HepG2 (cell line): Measurements from ENCODE around the gene VAC14. TPM values are rescaled to one million over a fixed set of nuclear protein-coding genes. Genes with fewer than 3 reads are reported as not detected.

Experiments used
- ATAC-seq: fragments of 200-7000 bp; cut with Tn5 transposase; 3 replicates; pipeline ENCODE4 v1.9.1; 2020; ENCODE audit warnings: mild to moderate bottlenecking, moderate library complexity
- BruUV-seq: library from RNA; stranded (reverse); fragments of 400-500 nt; replicated peaks from 2 replicates; lab custom pipeline; 2021; lab: Mats Ljungman, UMichigan
- CTCF ChIA-PET: fragments of 300-600 bp; formaldehyde crosslinking; extraction: SDS; loops from one replicate; lab custom pipeline; 2021; ENCODE audit warnings: low total read pairs, inconsistent platforms, low intra/inter-chr PET ratio; lab: Yijun Ruan, JAX
- POLR2A ChIA-PET: fragments of 350-600 bp; sonication (Branson Sonifier 250); formaldehyde crosslinking; loops from one replicate; lab custom pipeline; 2020; ENCODE audit warnings: antibody characterized with exemption, inconsistent platforms; lab: Yijun Ruan, JAX
- DNase-seq: peaks from one replicate; pipeline ENCODE4 v3.0.0-alpha.2; 2015; ENCODE audit warnings: low spot score
- FAIRE-seq: peaks from 3 replicates; lab custom pipeline; 2011; peaks lifted over from hg19 to GRCh38; lab: Jason Lieb, UNC
- H2AFZ ChIP-seq: one replicate; pipeline ENCODE4 v1.6.1; 2011; ENCODE audit warnings: low read length, inconsistent platforms
- H3K27ac ChIP-seq: fragments of 300-600 bp; 3 replicates; pipeline ENCODE4 v1.8.0; 2011; ENCODE audit warnings: mixed run types, mild to moderate bottlenecking, mixed read lengths, low read length, inconsistent platforms; ENCODE audit not compliant: insufficient read depth; ENCODE audit errors: extremely low read length
- H3K27me3 ChIP-seq, 2 experiments: fragments of 200-600 bp in 1 of 2; 2 replicates in 1 of 2; 3 replicates in 1 of 2; pipeline versions ENCODE4 v1.6.0 to v1.8.0; 2011; ENCODE audit warnings: low read length in 2 of 2, mild to moderate bottlenecking in 2 of 2, moderate library complexity in 2 of 2, inconsistent platforms in 1 of 2; ENCODE audit not compliant: insufficient read depth in 2 of 2, control insufficient read depth in 1 of 2
- H3K36me3 ChIP-seq, 2 experiments: fragments of 200-600 bp in 1 of 2; replicated peaks in 1 of 2; 2 replicates in 1 of 2; 3 replicates in 1 of 2; pipeline versions ENCODE4 v1.5.1 to v1.8.0; 2011; ENCODE audit warnings: low read length in 2 of 2, inconsistent platforms in 1 of 2; ENCODE audit not compliant: insufficient read depth in 2 of 2, control insufficient read depth in 1 of 2
- H3K4me1 ChIP-seq: 2 replicates; pipeline ENCODE4 v1.5.1; 2012; ENCODE audit warnings: low read length, inconsistent platforms; ENCODE audit not compliant: insufficient read depth
- H3K4me2 ChIP-seq: 2 replicates; pipeline ENCODE4 v1.6.0; 2011; ENCODE audit warnings: low read depth, low read length, inconsistent platforms
- H3K4me3 ChIP-seq, 3 experiments: fragments of 200-600 bp in 1 of 3; sonication (generic), shearing (Covaris generic) in 1 of 3; replicated peaks in 1 of 3; 2 replicates each; pipeline ENCODE4 v1.5.1; 2011 to 2016; ENCODE audit warnings: low read length in 3 of 3, inconsistent platforms in 2 of 3, low read depth in 2 of 3, mild to moderate bottlenecking in 2 of 3, control low read depth in 1 of 3, mixed read lengths in 1 of 3; ENCODE audit not compliant: insufficient read depth in 1 of 3
- H3K79me2 ChIP-seq: one replicate; pipeline ENCODE4 v1.6.1; 2011; ENCODE audit warnings: low read length, inconsistent platforms; ENCODE audit not compliant: insufficient read depth
- H3K9ac ChIP-seq: 2 replicates; pipeline ENCODE4 v1.6.0; 2011; ENCODE audit warnings: mild to moderate bottlenecking, low read depth, low read length, inconsistent platforms; ENCODE audit not compliant: insufficient read depth
- H3K9me3 ChIP-seq: 2 replicates; pipeline ENCODE4 v1.5.1; 2012; ENCODE audit warnings: mild to moderate bottlenecking, low read length
- H4K20me1 ChIP-seq: 2 replicates; pipeline ENCODE4 v1.6.0; 2011; ENCODE audit warnings: inconsistent platforms, mild to moderate bottlenecking, low read length, moderate library complexity; ENCODE audit not compliant: insufficient read depth
- AGO1 ChIP-seq: fragments of 200-400 bp; formaldehyde crosslinking; IDR thresholded peaks from 2 replicates; pipeline ENCODE4 v1.6.1; 2017; ENCODE audit warnings: mild to moderate bottlenecking, low read depth, low read length, moderate library complexity; ENCODE audit not compliant: poor library complexity, severe bottlenecking
- CBX5 ChIP-seq: sonication (generic); formaldehyde crosslinking; IDR thresholded peaks from 2 replicates; pipeline ENCODE4 v1.4.0; 2020; ENCODE audit warnings: missing genetic modification reagents, borderline replicate concordance
- DR1 ChIP-seq: sonication (generic); formaldehyde crosslinking; IDR thresholded peaks from 2 replicates; pipeline ENCODE4 v1.8.0; 2021; ENCODE audit warnings: mild to moderate bottlenecking, missing genetic modification reagents, inconsistent platforms
- FOXA3 ChIP-seq: IDR thresholded peaks from 2 replicates; pipeline ENCODE4 v1.6.1; 2016; ENCODE audit warnings: missing genetic modification reagents, missing compliant biosample characterization
- HNRNPUL1 ChIP-seq: fragments of 200-400 bp; formaldehyde crosslinking; IDR thresholded peaks from 2 replicates; pipeline ENCODE4 v1.6.1; 2017; ENCODE audit warnings: low read depth, mild to moderate bottlenecking, low read length, moderate library complexity
- KMT2B ChIP-seq: IDR thresholded peaks from 2 replicates; pipeline ENCODE4 v1.6.1; 2016; ENCODE audit warnings: missing genetic modification reagents, missing compliant biosample characterization
- MXD4 ChIP-seq: IDR thresholded peaks from 2 replicates; pipeline ENCODE4 v1.6.1; 2016; ENCODE audit warnings: mild to moderate bottlenecking, missing biosample characterization, missing genetic modification reagents
- PHF5A ChIP-seq: IDR thresholded peaks from one replicate; pipeline ENCODE4 v1.6.1; 2018; ENCODE audit warnings: low read depth, missing genetic modification reagents; ENCODE audit not compliant: unreplicated experiment
- SMAD3 ChIP-seq: sonication (generic); formaldehyde crosslinking; IDR thresholded peaks from 2 replicates; pipeline ENCODE4 v1.4.0; 2020; ENCODE audit warnings: missing genetic modification reagents
- SNAI1 ChIP-seq: sonication (generic); formaldehyde crosslinking; IDR thresholded peaks from 2 replicates; pipeline ENCODE4 v1.5.0; 2020; ENCODE audit warnings: mild to moderate bottlenecking, missing genetic modification reagents, borderline replicate concordance
- STAG1 ChIP-seq: sonication (generic); formaldehyde crosslinking; IDR thresholded peaks from 2 replicates; pipeline ENCODE4 v1.4.0; 2020; ENCODE audit warnings: missing genetic modification reagents
- TBP ChIP-seq: sonication (generic); formaldehyde crosslinking; IDR thresholded peaks from 2 replicates; pipeline ENCODE4 v1.5.0; 2020; ENCODE audit warnings: missing genetic modification reagents
- TCF12 ChIP-seq, 2 experiments: fragments of 450-650 bp in 1 of 2; sonication (generic) in 1 of 2; formaldehyde crosslinking in 1 of 2; IDR thresholded peaks; 2 replicates each; pipeline versions ENCODE4 v1.6.1 to v1.8.0; 2017 to 2022; ENCODE audit warnings: antibody characterized with exemption in 1 of 2, mild to moderate bottlenecking in 1 of 2, missing genetic modification reagents in 1 of 2, moderate library complexity in 1 of 2
- ZNF292 ChIP-seq: sonication (generic); formaldehyde crosslinking; IDR thresholded peaks from 2 replicates; pipeline ENCODE4 v1.8.1; 2022; ENCODE audit warnings: mild to moderate bottlenecking, low read depth, missing genetic modification reagents, borderline replicate concordance
- ZNF296 ChIP-seq: sonication (generic); formaldehyde crosslinking; conservative IDR thresholded peaks from 2 replicates; pipeline ENCODE4 v1.5.0; 2020; ENCODE audit warnings: mild to moderate bottlenecking, missing genetic modification reagents
- ZNF446 ChIP-seq: sonication (generic); formaldehyde crosslinking; IDR thresholded peaks from 2 replicates; pipeline ENCODE4 v1.5.0; 2020; ENCODE audit warnings: mild to moderate bottlenecking, missing genetic modification reagents
- ZNF451 ChIP-seq: sonication (generic); formaldehyde crosslinking; IDR thresholded peaks from 2 replicates; pipeline ENCODE4 v1.5.0; 2020; ENCODE audit warnings: mild to moderate bottlenecking, missing genetic modification reagents
- ZNF501 ChIP-seq: sonication (generic); formaldehyde crosslinking; IDR thresholded peaks from 2 replicates; pipeline ENCODE4 v1.5.1; 2020; ENCODE audit warnings: mild to moderate bottlenecking, moderate library complexity, missing genetic modification reagents
- WGBS: methylation state at CpG from one replicate; pipeline ENCODE4 v1.1.6; 2017; ENCODE audit warnings: low lambda C conversion rate; 5-methylcytosine and 5-hydroxymethylcytosine counted together
- in situ Hi-C: cut with HindIII; loops from 2 replicates; pipeline ENCODE4 v1.10.0; 2017; ENCODE audit warnings: low pct_unique_long_range_greater_than_20kb; ENCODE audit not compliant: extremely low pct_ligation_motif_present
- intact Hi-C: fragments of 100-400 bp; cut with micrococcal nuclease; formaldehyde crosslinking; loops from one replicate; pipeline ENCODE4 v1.10.0; 2022; ENCODE audit not compliant: unreplicated experiment
- polyA plus RNA-seq, 8 experiments: library from polyadenylated mRNA; depleted of rRNA in 3 of 8; stranded (reverse) in 7 of 8; unstranded in 1 of 8; fragments of >200 nt; fragmentation: Illumina TruSeq in 4 of 8; extraction: Trizol in 4 of 8; gene quantifications; 2 replicates each; pipeline versions ENCODE4 v1.2.1 to v1.2.3, GENCODE V29; 2011 to 2016; ENCODE audit warnings: low read depth in 4 of 8, missing spikeins in 1 of 8, mixed read lengths in 1 of 8; ENCODE audit not compliant: insufficient read depth in 1 of 8
- total RNA-seq, 5 experiments: library from RNA; depleted of rRNA; stranded (reverse); fragments of >200 nt; fragmentation: Illumina TruSeq; extraction: Trizol; gene quantifications; 2 replicates each; pipeline ENCODE4 v1.2.3, GENCODE V29; 2016; ENCODE audit warnings: low read depth in 1 of 5
- TF ChIP-seq, protein P1 (sequence below): IDR thresholded peaks from 2 replicates; pipeline ENCODE4 v1.6.1; 2016; ENCODE audit warnings: low read depth, control low read depth

Gene VAC14
- total and polyA plus RNA-seq, 2 of the 13 experiments (the other 11 are each of a cell fraction or from before 2014, with no cell fraction given) = 23.5 to 24.6 TPM

DNA sequence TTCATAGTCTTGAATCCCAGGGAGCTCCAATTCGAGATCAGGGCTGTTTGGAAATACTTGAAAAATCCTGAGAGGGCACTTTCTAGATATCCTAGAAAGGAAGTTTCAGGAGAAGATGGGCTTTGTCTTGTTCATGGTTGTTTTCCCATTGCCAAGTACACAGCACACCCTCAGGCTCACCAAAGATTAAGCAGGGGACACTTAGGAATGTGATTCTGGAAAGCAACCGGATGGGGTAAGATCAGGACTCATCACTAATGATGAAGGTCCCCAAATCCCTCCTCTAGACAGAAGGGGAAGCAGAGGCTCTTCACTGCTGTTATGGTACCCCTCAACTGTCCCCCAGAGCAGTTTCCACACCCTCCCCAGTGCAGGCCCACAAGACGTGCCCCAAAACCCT is 40.7 kb downstream of the VAC14 start:
- intact Hi-C loops (no loop called here), in situ Hi-C loops (no loop called here)
- Histone ChIP-seq H2AFZ (no peak overlapping the region), H3K27ac (peak overlapping the region; percentile 50), H3K79me2 (no peaks in the 10 kb centered on the region), H3K9me3 (no peaks in the 10 kb centered on the region), H3K4me3 (no peak overlapping the region), H3K9ac (peak overlapping the region; percentile 7; the same call in 1 of the 2 replicates), H3K27me3 (no peaks in the 10 kb centered on the region), H3K36me3 (peaks cover 11 to 65% of the 10 kb centered on the region in 2 experiments; a peak in 4 of 5 replicates), H3K4me1 (peaks cover 28% of the 10 kb centered on the region), H3K4me2 (0 out of 2 replicates have a peak overlapping the region, but pooled peaks have one; percentile 25), H4K20me1 (no peaks in the 10 kb centered on the region)
- FAIRE-seq (no peak), ATAC-seq (no peak), DNase-seq (no peak)
- no TSS peak for BruUV-seq
- POLR2A ChIA-PET = interaction anchor here (0.6 to 3.6 kb wide), 9 partner anchors 9 to 342 kb away, joined by 3 to 32 read pairs (median 4); partner anchors contain the start of gene VAC14
- no peak for TF ChIP-seq ZNF451 (CRISPR knock-in tag)
- TF ChIP-seq, protein P1, sequence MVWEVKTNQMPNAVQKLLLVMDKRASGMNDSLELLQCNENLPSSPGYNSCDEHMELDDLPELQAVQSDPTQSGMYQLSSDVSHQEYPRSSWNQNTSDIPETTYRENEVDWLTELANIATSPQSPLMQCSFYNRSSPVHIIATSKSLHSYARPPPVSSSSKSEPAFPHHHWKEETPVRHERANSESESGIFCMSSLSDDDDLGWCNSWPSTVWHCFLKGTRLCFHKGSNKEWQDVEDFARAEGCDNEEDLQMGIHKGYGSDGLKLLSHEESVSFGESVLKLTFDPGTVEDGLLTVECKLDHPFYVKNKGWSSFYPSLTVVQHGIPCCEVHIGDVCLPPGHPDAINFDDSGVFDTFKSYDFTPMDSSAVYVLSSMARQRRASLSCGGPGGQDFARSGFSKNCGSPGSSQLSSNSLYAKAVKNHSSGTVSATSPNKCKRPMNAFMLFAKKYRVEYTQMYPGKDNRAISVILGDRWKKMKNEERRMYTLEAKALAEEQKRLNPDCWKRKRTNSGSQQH (CRISPR knock-in tag) = 0 out of 2 replicates have a peak, but pooled peaks have one; percentile 17
- peak; percentile 12; the same call in 1 of the 2 replicates for TF ChIP-seq ZNF501
- CTCF ChIA-PET = no interaction called here
- 84% methylated on average over 3 of the region's 3 CpGs for WGBS

DNA sequence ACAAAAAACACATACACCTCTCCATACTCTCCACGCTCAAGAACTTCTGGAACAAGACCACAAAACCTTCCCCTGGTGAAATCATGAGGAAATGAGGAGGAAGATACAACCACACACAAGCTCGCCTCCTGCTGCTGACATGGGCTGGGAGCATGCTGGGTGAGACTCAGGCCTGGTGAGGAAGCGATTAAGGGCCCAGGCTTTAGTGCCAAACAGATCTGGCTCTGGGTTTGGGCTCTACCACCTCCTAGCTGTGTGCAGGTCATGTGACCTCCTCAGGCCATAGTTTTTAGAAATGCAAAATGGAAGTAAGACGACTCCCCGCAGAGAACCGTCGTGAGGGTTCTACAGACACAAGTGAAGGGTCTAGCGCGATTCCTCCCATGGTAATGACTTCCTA is 41.3 kb downstream of the VAC14 start:
- no peaks in the 10 kb centered on the region for H4K20me1 ChIP-seq
- WGBS = over 99% methylated on average over 9 of the region's 9 CpGs
- no peaks in the 10 kb centered on the region for H3K79me2 ChIP-seq
- H2AFZ ChIP-seq = no peak overlapping the region
- H3K9ac ChIP-seq = no peak overlapping the region
- H3K4me1 ChIP-seq = peaks cover 28% of the 10 kb centered on the region
- ATAC-seq = no peak
- peaks cover 11 to 60% of the 10 kb centered on the region in 2 experiments; a peak in 4 of 5 replicates for H3K36me3 ChIP-seq
- intact Hi-C loops = no loop called here
- no peak overlapping the region for H3K4me2 ChIP-seq
- in situ Hi-C loops = no loop called here
- H3K27ac ChIP-seq = peak overlapping the region; percentile 50
- POLR2A ChIA-PET = interaction anchor here (1.2 to 3.6 kb wide), 3 partner anchors 13 to 42 kb away, joined by 3 to 32 read pairs (median 31); partner anchors contain the start of gene VAC14
- CTCF ChIA-PET = no interaction called here
- no peak for DNase-seq
- H3K4me3 ChIP-seq = no peak overlapping the region
- H3K27me3 ChIP-seq = no peaks in the 10 kb centered on the region
- no TSS peak for BruUV-seq
- FAIRE-seq = no peak
- no peaks in the 10 kb centered on the region for H3K9me3 ChIP-seq
- no peak for TF ChIP-seq SMAD3 (CRISPR knock-in tag)
- 0 out of 2 replicates have a peak, but pooled peaks have one; percentile 36 for TF ChIP-seq CBX5 (CRISPR knock-in tag)
- no peak for TF ChIP-seq PHF5A
- no peak for TF ChIP-seq MXD4 (CRISPR knock-in tag)
- no peak for TF ChIP-seq ZNF292 (CRISPR knock-in tag)
- no peak for TF ChIP-seq TCF12 (IDR thresholded peaks at IDR 0.05)
- TF ChIP-seq TCF12 (CRISPR knock-in tag; IDR thresholded peaks at IDR 0.05) = no peak
- TF ChIP-seq KMT2B (CRISPR knock-in tag) = no peak
- no peak for TF ChIP-seq ZNF446 (CRISPR knock-in tag)
- TF ChIP-seq HNRNPUL1 = no peak
- TF ChIP-seq DR1 = no peak
- TF ChIP-seq TBP = no peak
- no peak for TF ChIP-seq ZNF296
- TF ChIP-seq AGO1 = no peak
- no peak for TF ChIP-seq SNAI1 (CRISPR knock-in tag)
- peak; percentile 10; the same call in 1 of the 2 replicates for TF ChIP-seq STAG1 (CRISPR knock-in tag)
- TF ChIP-seq FOXA3 (CRISPR knock-in tag) = no peak
